ENCODE results near the gene PDE6H. TPM values are rescaled to one million over a fixed set of nuclear protein-coding genes. Genes with fewer than 3 reads are reported as not detected.

The PDE6H gene
- total RNA-seq, 1 donor, result not detected

DNA sequence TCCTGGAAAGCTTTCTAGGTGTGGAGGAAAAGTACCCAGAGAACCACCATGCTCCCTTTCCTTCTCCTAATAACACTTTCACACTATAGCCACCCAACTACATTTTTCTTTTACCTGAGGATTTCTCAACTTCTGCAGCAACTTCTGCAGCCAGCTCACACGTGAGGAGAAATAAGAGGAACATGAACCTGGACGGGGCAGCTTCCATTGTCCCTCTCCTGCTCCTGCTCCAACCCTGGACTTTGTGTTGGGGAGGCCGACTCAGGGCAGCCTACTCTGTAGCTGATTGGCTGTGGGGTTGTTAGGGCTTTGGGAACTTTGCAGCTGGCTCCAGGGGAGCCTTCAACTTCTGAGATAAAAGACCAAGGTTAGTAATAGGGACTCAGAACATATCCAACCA lies 34.5 kb upstream of the PDE6H start, which contains the start of gene ERP27:
Gene ERP27, minus strand, starts transcription at position 237 of the 400 bp plus-strand sequence. Its CDS starts 29 bp downstream, at position 208.
- DNase-seq (ENCODE audit: low read depth), result no peak

DNA sequence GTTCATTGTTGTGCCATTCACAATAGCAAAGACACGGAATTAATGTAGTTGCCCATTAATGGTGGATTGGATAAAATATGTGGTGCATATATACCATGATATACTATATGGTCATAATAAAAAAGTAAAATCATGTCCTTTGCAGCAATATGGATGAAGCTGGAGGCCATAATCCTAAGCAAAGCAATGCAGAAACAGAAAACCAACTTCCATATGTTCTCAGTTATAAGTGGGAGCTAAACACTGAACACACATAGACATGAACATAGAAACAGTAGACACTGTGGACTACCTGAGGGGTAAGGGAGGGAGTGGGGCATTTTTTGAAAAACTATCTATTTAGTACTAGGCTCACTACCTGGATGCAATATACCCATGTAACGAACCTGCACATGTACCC lies 31.5 kb upstream of the PDE6H start:
- H3K4me3 ChIP-seq (ENCODE audit: low read depth, low read length), result no peak overlapping the region
- DNase-seq (ENCODE audit: low read depth), result no peak
- TF ChIP-seq, protein P1, sequence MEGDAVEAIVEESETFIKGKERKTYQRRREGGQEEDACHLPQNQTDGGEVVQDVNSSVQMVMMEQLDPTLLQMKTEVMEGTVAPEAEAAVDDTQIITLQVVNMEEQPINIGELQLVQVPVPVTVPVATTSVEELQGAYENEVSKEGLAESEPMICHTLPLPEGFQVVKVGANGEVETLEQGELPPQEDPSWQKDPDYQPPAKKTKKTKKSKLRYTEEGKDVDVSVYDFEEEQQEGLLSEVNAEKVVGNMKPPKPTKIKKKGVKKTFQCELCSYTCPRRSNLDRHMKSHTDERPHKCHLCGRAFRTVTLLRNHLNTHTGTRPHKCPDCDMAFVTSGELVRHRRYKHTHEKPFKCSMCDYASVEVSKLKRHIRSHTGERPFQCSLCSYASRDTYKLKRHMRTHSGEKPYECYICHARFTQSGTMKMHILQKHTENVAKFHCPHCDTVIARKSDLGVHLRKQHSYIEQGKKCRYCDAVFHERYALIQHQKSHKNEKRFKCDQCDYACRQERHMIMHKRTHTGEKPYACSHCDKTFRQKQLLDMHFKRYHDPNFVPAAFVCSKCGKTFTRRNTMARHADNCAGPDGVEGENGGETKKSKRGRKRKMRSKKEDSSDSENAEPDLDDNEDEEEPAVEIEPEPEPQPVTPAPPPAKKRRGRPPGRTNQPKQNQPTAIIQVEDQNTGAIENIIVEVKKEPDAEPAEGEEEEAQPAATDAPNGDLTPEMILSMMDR (IDR thresholded peaks at IDR 0.05; ENCODE audit: insufficient read depth, low read depth, low read length), result no peak

More for the DNA sequence above, 34.5 kb upstream of the PDE6H start, which contains the start of gene ERP27:
- no peak within 1 kb of the TSS for H3K4me3 ChIP-seq (ENCODE audit: low read depth, low read length)
- TF ChIP-seq, protein P1 (IDR thresholded peaks at IDR 0.05; ENCODE audit: insufficient read depth, low read depth, low read length), result no peak

DNA sequence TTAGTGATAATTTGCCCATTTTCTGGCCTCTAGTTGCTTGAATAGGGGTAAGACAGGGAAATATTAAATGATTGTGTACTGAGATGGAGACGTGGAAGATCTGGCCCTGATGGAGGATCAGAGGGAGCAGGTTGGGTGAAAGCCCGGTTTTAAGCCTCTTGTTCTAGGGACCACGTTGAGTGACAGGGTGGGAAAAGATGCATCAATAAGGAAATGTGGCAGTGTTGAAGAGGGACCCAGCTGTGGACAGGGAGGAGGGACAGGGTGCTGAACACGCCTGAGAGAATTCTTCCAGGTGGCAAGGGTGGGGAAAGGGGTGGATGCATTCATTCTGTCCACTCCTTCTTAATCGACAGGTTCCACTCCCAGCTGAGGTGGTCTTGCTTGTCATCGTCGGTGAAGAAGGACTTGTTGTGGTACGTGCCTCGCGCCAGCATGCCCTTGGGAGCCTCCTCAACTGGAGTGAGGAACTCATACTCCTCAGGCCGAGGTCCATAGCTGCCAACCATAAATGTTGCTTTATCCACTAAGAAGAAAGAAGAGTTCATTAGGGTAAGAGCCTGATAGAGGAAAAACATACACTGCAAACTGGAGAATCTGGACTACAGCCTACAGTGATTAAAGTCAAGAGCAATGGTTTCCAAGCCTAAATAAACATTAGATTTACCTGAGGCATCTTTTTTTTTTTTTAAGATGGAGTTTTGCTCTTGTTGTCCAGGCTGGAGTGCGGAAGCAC lies 30.5 kb upstream of the PDE6H start:
- no peak overlapping the region for H3K4me3 ChIP-seq (ENCODE audit: low read depth, low read length)
- TF ChIP-seq, protein P1 (IDR thresholded peaks at IDR 0.05; ENCODE audit: insufficient read depth, low read depth, low read length), result no peak
- DNase-seq (ENCODE audit: low read depth), result no peak

DNA sequence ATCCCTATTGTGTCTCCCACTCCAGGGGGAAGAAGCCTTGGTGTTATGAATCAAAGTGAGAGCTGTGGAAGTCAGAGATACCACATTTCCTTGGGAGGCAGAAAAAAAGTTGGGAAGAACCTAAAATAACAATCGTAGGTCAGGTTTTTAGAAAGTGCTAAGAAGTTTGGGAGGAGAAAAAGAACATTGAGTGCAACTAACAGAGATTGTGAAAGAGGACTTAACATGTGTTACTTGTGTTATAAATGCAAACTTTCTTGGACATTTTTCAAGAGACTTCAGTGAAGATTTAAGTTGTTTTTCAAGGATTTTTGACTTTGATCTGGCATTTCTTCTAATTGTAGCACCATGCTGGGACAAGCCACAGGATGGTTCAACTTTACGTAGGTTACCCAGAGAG lies 26.7 kb upstream of the PDE6H start:
- peak; percentile 49 for DNase-seq (ENCODE audit: low read depth)
- no peak overlapping the region for H3K4me3 ChIP-seq (ENCODE audit: low read depth, low read length)
- TF ChIP-seq, protein P1 (IDR thresholded peaks at IDR 0.05; ENCODE audit: insufficient read depth, low read depth, low read length), result no peak

DNA sequence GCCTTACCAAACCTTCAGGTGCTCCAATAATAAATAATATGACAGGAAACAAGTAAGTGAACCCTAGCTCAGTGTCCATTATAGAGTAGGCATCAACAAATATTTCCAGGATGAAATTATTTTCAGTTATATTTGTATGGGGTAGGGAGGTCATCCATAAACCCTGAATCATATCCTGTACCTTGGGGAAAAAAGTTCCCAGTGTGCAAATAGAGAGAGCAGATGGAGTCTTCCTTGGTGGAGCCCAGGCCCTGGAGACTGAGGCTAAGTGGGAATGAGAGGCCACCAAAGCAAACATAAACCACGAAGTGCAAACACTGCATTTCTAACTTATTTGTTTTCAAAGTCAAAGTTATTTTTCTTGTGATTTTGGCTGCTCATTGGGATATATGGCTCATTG lies 26.0 kb upstream of the PDE6H start:
- H3K4me3 ChIP-seq (ENCODE audit: low read depth, low read length), result no peak overlapping the region
- TF ChIP-seq, protein P1 (IDR thresholded peaks at IDR 0.05; ENCODE audit: insufficient read depth, low read depth, low read length), result no peak
- DNase-seq (ENCODE audit: low read depth), result no peak

DNA sequence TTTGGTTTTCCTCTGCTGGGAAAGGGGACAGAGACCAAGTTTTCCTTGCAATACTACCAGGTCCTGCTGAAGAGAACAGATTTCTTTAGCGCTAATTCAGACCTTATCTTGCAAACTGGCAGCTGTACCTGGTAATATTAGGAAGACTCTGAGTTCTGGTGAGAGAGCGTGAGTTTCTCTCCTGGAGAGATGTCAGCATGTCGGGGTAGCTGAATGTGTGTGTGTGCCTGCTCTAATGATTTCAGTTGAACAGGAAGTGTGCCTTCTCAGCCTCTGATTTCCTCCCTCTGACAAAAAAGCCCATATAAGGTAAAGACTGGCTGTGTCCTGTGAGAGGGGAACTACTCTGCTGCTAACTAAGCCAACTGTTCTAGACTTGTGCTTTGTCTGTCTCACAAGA lies 24.2 kb upstream of the PDE6H start:
- no peak overlapping the region for H3K4me3 ChIP-seq (ENCODE audit: low read depth, low read length)
- DNase-seq (ENCODE audit: low read depth), result peak; percentile 71

More for the DNA sequence above, 24.2 kb upstream of the PDE6H start:
- TF ChIP-seq, protein P1 (IDR thresholded peaks at IDR 0.05; ENCODE audit: insufficient read depth, low read depth, low read length), result no peak

Data from fibroblast of villous mesenchyme (primary cell).